DOHH2 (cell line): ENCODE results near the gene SLC22A31.

Source experiments
- CTCF ChIP-seq: fragments of 200-600 bp; sonication (generic); IDR thresholded peaks from one replicate; pipeline ENCODE4 v1.5.1; 2014; ENCODE audit warnings: antibody characterized with exemption, mild to moderate bottlenecking, low read depth, low read length; ENCODE audit not compliant: poor library complexity, severe bottlenecking
- EZH2phosphoT487 ChIP-seq: fragments of 200-600 bp; sonication (generic); IDR thresholded peaks from 2 replicates; pipeline ENCODE4 v1.6.1; 2017; ENCODE audit warnings: borderline replicate concordance, mild to moderate bottlenecking, antibody characterized with exemption, low read length, moderate library complexity, mixed read lengths

DNA sequence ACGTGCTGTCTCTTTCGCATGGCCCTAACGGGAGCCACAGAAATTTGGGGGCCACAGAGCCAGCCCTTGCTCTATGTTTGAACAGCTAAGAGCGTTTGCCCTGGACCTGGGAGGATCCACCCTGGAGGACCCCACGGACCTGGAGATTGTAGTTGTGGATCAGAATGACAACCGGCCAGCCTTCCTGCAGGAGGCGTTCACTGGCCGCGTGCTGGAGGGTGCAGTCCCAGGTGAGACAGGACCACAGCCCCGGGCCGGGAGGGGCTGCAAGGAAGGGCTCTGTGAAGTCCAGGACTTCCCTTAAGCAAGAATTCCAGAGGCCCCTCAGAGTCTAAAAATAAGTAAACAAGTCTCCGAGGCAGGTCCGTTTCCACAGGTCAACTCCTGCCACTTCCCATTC lies 16.9 kb downstream of the SLC22A31 start:
- no peak for TF ChIP-seq CTCF
- no peak for TF ChIP-seq EZH2phosphoT487
